HCT116 (cell line): ENCODE data around the gene ARHGAP19.

Source experiments
- POLR2A ChIP-seq: IDR thresholded peaks from 2 replicates; pipeline ENCODE4 v1.7.0; 2011; ENCODE audit warnings: borderline replicate concordance; ENCODE audit not compliant: insufficient read depth, insufficient read length; ENCODE audit errors: extremely low read depth
- RAD21 ChIP-seq: IDR thresholded peaks from 2 replicates; pipeline ENCODE4 v1.6.1; 2012; ENCODE audit warnings: low read depth, mild to moderate bottlenecking
- TF ChIP-seq, protein P1 (sequence below), 3 experiments: fragments of 200-600 bp in 1 of 3; sonication (generic) in 1 of 3; IDR thresholded peaks in 2 of 3; conservative IDR thresholded peaks in 1 of 3; 2 replicates each; pipeline ENCODE4 v1.5.1; 2012 to 2017; ENCODE audit warnings: low read depth in 2 of 3, low read length in 2 of 3, antibody characterized with exemption in 1 of 3, borderline replicate concordance in 1 of 3, control low read depth in 1 of 3, mild to moderate bottlenecking in 1 of 3, mixed read lengths in 1 of 3, mixed run types in 1 of 3, moderate library complexity in 1 of 3; ENCODE audit not compliant: insufficient read depth in 1 of 3

DNA sequence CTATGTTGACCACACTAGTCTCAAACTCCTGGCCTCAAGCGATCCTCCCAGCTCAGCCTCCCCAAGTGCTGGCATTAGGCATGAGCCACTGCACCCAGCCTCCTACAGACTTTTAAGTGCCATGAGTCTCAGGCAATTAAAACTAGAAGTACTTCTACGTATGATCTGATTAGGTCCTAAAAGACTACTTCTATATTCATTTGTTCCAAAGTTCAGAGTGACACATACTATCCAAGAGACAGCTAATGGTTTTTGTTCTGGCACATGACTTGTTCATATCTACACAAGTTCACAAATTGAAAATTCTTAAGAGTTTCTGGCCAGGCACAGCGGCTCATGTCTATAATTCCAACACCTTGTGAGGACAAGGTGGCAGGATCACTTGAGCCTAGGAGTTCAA is 11.7 kb downstream of the ARHGAP19 start:
- no peak for TF ChIP-seq RAD21
- TF ChIP-seq, protein P1, sequence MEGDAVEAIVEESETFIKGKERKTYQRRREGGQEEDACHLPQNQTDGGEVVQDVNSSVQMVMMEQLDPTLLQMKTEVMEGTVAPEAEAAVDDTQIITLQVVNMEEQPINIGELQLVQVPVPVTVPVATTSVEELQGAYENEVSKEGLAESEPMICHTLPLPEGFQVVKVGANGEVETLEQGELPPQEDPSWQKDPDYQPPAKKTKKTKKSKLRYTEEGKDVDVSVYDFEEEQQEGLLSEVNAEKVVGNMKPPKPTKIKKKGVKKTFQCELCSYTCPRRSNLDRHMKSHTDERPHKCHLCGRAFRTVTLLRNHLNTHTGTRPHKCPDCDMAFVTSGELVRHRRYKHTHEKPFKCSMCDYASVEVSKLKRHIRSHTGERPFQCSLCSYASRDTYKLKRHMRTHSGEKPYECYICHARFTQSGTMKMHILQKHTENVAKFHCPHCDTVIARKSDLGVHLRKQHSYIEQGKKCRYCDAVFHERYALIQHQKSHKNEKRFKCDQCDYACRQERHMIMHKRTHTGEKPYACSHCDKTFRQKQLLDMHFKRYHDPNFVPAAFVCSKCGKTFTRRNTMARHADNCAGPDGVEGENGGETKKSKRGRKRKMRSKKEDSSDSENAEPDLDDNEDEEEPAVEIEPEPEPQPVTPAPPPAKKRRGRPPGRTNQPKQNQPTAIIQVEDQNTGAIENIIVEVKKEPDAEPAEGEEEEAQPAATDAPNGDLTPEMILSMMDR (IDR thresholded peaks at IDR 0.05 in 2 of 3, conservative IDR thresholded peaks at IDR 0.05 in 1 of 3; ENCODE audit: borderline replicate concordance in 1 of 3, insufficient read depth in 1 of 3, low read depth in 2 of 3, low read length in 2 of 3): no peak
- TF ChIP-seq POLR2A: no peak
